Stimulated activated CD8-positive, alpha-beta memory T cell treated with anti-CD3 and anti-CD28 coated beads, Interleukin-15, amount 100 ng/mL, for 24 hours (primary cell): Measurements from ENCODE around the gene LOXL4.

ENCODE experiments used
- DNase-seq: peaks from one replicate; pipeline ENCODE4 v3.0.0-alpha.2; 2020; ENCODE audit warnings: low read depth

LOXL4 gene

GRCh38 chr10:98264378-98265065 lies 3.5 kb downstream of the LOXL4 start:
- DNase-seq: no peak

GRCh38 chr10:98263088-98263487 lies 4.9 kb downstream of the LOXL4 start:
- no peak for DNase-seq

- DNase-seq: no peak
Measured at GRCh38 chr10:98262571-98262970, 5.4 kb downstream of the LOXL4 start.

DNA sequence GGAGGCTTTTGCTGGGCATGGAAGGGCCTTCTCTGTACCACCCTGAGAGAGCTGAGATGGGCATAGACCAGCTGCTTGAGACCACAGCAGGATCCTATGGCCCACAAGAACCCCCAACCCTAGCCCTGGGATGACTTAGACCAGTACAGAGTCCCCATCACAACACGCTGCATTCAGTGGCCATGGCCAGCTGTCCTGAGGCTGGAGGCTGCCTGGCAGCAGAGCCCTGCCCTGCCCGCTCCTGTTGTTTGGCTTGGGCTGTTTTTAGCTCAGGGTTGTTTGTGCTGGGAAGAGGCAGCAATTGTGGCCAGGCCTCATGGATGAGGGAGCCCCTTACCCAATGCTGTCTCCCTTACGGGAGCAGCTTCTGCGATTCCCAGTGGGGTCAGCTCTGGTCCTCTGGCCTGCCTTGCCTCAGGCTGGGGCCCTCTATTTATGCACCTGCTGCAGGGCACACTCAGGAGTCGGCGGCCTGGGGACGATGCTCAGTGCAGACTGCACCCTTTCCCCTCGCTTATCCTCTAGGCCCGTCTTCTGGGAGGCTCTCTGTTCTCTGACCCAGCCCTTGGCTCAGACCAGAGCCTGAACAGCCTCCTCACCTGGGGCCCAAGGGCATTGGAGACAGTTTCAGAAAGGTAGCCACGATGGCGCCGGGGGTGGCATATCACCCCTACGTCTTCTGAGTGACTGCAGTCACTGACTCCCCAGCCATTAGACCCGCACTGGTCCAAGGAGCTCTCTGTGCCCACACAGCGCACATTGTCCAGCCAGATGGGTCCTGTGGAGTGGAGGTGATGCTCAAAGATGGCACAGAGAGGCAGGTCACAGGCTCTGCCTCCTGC lies 6.3 kb downstream of the LOXL4 start:
- DNase-seq: no peak

DNA sequence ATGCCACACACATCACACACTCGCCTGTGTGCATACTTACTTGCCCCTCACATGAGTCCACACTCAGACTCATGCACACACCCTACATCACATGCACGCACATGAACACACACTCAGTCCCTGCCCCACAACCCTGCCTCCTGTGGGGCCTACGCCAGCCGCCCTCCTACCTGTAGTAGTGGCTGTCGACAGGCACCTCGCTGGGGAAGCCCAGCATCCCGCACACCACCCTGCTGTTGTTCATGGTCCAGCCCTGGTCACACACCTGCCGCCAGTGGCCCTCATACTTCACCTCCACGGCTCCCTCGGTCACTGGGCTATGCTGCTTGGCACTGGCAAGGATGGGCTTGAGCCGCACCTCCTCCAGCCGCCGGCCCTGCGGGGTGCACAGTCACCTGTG lies 7.2 kb downstream of the LOXL4 start:
- no peak for DNase-seq

- no peak for DNase-seq
Measured at GRCh38 chr10:98260350-98260749, 7.6 kb downstream of the LOXL4 start.

GRCh38 chr10:98259606-98260315 lies 8.2 kb downstream of the LOXL4 start:
- DNase-seq: no peak

GRCh38 chr10:98258683-98259454 lies 9.1 kb downstream of the LOXL4 start:
- no peak for DNase-seq

GRCh38 chr10:98257961-98258360 lies 10.0 kb downstream of the LOXL4 start:
- no peak for DNase-seq

- no peak for DNase-seq
Measured at GRCh38 chr10:98257198-98257597, 10.8 kb downstream of the LOXL4 start.

GRCh38 chr10:98256692-98257091 lies 11.3 kb downstream of the LOXL4 start:
- DNase-seq: no peak

- DNase-seq: no peak
Measured at GRCh38 chr10:98255146-98255877, 12.7 kb downstream of the LOXL4 start.

DNA sequence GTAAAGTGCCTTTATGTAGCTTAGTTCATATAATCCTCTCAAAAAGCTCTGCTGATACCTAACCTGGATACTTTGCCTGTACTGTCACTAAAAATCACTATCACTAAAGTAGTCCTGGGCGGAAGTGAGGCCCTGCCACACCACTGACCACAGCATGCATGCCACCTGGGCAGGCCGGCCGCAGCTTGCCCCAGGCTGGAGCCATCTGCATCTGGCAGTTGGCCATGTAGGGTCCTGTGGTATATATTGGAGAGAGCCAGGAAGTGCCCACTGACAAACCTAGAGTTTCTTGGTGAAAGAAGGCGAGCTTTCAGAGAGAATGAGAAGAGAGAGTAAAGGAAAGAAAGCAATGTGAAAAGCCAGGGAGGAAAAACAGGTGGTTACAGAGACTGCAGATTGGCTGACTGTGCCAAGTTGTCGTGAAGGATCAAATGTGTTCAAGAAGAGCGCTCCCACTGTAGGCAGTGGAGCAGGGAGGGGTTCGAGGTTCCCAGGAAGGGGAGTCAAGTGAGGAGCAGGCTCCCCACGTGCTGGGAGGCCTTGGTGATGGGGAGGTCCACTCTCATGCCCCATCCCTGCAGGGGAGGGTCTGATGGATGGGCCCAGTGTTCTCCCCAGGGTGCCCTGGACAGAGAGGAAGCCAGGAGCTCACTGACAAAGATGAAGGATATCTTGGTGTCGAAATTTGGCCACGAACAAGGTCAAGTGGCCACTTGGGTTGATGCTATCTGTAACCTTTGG lies 13.6 kb downstream of the LOXL4 start:
- no peak for DNase-seq

DNA sequence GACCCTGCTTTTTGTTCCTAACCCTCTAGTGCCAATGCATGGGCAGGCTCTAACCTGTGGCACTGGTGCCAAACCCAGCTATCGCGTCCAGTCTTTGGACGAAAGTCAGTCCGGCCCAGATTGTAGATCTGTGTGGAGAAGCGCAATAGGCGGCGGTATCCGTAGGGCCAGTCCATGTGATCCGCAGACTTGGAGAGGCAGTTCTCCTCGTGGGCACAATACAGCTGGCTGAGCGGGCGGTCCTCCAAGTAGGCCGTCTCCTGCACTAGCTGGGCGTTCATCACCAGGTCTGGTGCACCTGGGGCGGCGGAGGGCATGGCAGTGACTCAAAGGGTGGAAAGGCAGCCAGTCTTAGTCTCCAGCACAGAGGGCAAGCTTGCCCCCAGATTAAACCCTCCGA lies 14.5 kb downstream of the LOXL4 start:
- no peak for DNase-seq

GRCh38 chr10:98252464-98252863 lies 15.5 kb downstream of the LOXL4 start:
- DNase-seq: no peak

- no peak for DNase-seq
Measured at GRCh38 chr10:98251399-98251798, 16.6 kb downstream of the LOXL4 start.

DNA sequence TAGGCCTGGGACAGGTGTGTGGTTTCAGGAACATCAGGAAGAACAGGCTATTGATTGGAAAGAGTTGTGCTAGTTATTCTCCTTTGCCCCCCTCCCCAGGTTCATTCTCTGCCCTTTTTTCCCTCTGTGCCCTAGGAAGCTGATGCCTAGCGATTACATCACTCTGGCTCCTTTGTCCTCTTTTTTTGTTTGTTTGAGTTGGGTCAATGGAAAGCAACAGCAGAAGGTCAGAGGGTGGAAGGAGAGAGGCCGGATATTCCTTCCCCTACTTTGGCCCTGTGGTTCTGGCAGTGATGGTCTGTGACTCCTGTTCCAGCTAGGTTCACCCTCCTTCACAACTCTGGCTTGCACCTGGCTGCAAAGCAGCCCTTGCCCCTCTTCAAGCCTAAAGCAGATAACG lies 18.9 kb downstream of the LOXL4 start:
- no peak for DNase-seq

- no peak for DNase-seq
Measured at GRCh38 chr10:98248018-98248417, 20.0 kb downstream of the LOXL4 start.

DNA sequence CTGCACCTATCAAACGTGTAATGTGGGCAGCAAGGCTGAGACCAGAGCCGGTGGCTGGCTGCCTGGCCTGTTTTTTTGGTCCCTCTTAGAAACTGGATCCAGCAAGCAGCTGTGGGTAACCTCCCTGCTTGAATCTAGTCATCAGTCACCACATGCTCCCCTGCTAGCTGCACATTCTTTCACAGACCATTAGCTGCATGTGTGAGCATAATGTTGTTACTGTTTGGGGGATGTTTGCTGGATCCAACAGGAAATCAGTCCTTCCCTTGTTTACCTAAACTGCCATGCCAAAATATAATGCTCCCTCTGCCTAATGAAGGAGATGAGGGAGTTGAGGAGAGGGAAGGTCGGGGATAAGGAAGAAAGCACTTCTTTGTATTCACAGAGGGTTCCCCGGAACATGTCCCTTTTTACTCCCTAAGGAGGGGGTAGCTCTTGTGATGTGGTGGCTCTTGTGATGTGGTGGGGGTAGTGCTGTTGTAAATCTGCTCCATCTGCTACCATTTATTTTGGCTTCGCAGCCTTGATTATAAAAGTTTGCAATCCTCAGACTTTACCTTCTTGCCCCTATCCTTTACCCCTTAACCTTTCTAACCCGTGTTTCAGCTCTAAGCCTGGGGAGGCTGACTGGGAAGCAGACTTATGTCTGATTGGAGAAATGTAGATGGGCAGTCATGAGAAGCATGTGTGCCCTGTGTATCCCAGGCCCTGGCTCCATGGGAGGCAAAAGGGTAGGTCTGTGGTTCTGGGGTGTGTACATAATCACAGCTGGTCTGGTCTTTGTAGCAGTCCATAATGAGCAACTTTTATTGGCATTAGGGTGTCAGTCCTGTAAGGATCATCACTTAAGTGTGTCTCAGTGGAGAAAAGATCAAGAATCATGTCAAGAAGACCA lies 20.8 kb downstream of the LOXL4 start:
- no peak for DNase-seq

DNA sequence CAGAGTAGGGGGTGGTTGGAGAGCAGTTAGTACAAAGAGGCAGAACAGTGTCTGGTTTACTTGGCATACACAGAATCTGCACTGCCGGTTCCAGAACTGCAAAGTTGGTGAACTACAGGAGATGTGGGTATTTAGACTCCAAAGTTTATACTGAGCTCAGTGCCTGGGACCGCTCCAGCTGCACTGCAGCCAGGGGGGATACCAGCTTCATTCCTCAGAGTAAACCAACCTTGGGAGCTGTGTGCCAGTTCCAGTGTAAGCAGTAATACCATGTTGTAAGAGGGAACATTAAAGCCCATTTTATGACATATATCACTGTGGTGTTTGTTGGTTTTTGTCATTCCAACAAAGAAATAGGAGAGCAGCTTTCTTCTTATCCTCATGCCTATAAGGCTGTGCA lies 23.4 kb downstream of the LOXL4 start:
- DNase-seq: no peak
